Mucosa of stomach (tissue), 1 donor: ENCODE measurements around the gene CAPZB.
A peak's percentile ranks its signal among the peaks of the same experiment; 100 is the strongest.

Experiments
- H3K27me3 ChIP-seq: one replicate; pipeline ENCODE4 v1.7.0; 2013; ENCODE audit warnings: mild to moderate bottlenecking, low read length; ENCODE audit not compliant: control insufficient read depth, insufficient read depth
- H3K36me3 ChIP-seq: one replicate; pipeline ENCODE4 v1.7.0; 2013; ENCODE audit warnings: low read length; ENCODE audit not compliant: control insufficient read depth, insufficient read depth
- H3K4me1 ChIP-seq: one replicate; pipeline ENCODE4 v1.7.0; 2013; ENCODE audit warnings: mild to moderate bottlenecking, low read length; ENCODE audit not compliant: control insufficient read depth, insufficient read depth
- H3K4me3 ChIP-seq: one replicate; pipeline ENCODE4 v1.7.0; 2013; ENCODE audit warnings: low read length
- H3K9ac ChIP-seq: one replicate; pipeline ENCODE4 v1.7.0; 2013; ENCODE audit warnings: mild to moderate bottlenecking, low read length, moderate library complexity
- H3K9me3 ChIP-seq: one replicate; pipeline ENCODE4 v1.7.0; 2013; ENCODE audit warnings: mild to moderate bottlenecking, low read length, moderate library complexity; ENCODE audit not compliant: control insufficient read depth
- donor health status: Pancreatic carcinoma.

CAPZB gene

DNA sequence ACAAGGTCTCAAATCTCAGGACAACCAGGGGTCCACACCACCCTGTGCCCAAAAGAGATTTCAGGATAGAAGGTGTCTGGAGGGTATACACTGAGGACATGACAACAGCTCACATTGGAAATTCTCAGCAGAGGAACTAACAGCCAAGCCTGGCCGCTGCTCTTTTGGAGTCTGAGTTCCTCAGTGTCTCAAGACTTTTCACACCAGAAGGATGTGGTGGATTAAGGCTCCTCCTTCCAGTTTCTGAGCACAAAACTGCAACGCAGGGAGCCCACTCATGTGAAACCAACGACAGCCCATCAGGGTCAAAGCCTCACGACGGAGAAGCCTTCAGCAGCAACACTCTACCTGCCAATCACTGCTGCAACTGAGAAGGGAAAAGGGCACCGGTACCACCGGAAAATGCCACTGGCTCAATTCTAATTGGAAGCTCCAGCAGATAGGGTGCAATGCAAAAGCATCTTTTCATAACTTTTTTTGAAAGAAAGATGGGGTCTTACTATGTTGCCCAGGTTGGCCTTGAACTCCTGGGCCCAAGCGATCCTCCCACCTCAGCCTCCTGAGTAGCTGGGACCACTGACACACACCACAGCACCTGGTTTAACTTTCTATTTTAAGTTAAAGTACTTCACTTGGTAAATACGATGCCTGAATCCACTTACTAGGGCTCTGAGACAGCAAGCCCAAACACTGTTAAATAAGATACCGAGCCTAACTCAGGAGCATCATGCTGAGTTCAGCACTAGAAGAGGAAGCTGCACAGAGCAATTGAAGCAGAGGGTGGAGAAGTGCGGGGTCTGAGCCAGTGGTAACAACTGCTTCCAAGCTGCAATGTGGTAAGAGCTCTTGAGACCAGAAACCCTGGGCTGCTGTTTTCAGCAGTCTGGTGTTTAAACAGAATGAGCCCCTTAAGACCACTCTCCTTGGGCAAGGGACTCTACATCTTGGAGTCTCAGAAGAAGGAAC, 7.8 kb downstream of the CAPZB start:
- Histone ChIP-seq H3K9ac (peak overlapping the region; percentile 23), H3K4me1 (peaks cover 76% of the 10 kb centered on the region), H3K4me3 (no peak overlapping the region), H3K9me3 (no peaks in the 10 kb centered on the region), H3K36me3 (no peaks in the 10 kb centered on the region), H3K27me3 (no peaks in the 10 kb centered on the region)

DNA sequence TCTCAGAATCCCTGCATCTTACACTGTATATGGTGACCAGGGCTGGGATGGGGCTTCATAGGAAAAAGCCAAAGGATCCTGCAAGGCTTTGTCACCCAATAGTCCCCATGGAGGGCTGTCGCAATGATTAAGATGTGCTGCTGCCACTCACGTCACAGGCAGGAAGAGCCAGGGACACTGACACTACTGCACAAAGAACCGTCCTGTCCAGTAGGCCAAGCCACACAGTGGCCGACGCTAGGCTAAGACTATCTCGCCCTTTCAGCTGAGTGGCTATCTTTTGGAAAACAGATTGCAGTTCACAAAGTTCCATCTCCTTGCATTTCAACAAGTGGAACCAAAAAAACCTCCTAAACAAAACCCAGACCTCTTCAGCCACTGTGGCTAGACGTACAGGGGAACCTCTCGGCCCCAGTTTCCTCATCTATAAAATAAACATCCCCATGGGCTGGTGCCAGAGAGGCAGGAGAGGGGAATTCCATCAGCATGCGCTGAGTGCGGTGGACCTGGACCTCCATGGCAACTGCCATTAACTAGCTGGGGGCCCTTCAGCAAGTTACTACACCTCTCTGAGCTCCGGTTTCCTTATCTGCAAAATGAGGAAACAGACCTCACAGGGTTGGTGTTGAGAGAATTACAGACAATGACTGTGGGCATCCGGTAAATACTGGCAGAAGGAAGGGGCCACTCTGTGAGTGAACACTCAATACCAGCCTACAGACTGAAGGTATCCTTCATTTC, 8.7 kb downstream of the CAPZB start:
- H3K4me3 ChIP-seq = no peak overlapping the region
- H3K9ac ChIP-seq = peak overlapping the region; percentile 23
- H3K36me3 ChIP-seq = no peaks in the 10 kb centered on the region
- H3K9me3 ChIP-seq = no peaks in the 10 kb centered on the region
- H3K4me1 ChIP-seq = peaks cover 77% of the 10 kb centered on the region
- H3K27me3 ChIP-seq = no peaks in the 10 kb centered on the region

DNA sequence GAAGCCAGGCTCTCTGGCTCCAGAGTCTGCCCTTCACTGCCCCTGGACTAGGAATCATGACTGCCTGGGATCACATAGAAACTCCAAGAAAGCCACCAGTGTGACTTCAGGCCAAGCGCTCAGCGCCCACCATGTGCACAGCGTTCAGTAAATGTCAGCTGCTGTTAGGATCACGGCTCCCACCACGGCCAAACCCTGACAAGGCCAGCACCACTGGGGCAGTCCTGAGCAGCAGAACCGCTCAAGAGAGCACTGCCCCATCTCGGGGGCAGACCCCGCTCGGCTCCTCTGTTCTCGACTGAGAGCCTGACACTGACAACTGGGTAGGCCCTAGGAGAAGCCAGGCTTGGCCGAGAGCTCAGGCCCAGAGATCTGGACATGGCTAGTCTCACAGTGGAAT, 10.0 kb downstream of the CAPZB start:
- Histone ChIP-seq H3K36me3 (no peaks in the 10 kb centered on the region), H3K4me1 (peaks cover 75% of the 10 kb centered on the region), H3K4me3 (no peak overlapping the region), H3K9ac (no peak overlapping the region), H3K27me3 (no peaks in the 10 kb centered on the region), H3K9me3 (no peaks in the 10 kb centered on the region)

DNA sequence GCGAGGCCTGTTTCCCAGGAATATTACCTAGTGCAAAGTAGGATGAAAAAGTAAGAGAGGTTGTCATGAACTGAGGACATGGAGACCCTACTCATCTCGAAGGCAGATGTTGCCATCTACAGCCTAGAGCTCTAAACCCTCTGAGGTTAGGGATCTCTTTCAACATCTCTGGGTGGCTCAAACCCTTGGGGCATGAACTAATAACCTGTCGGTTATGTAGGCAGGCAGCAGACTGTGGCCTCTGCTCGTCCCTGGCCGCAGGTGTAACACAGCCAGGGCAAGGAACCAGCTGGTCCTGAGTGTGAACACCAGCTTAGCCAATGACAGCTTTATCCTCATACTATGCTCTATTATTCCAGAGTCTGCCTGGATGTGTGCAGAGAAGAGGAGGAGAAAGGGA, 13.2 kb downstream of the CAPZB start:
- no peaks in the 10 kb centered on the region for H3K36me3 ChIP-seq
- peaks cover 75% of the 10 kb centered on the region for H3K4me1 ChIP-seq
- H3K9me3 ChIP-seq = no peaks in the 10 kb centered on the region
- H3K4me3 ChIP-seq = no peak overlapping the region
- no peaks in the 10 kb centered on the region for H3K27me3 ChIP-seq
- H3K9ac ChIP-seq = peak overlapping the region; percentile 44

DNA sequence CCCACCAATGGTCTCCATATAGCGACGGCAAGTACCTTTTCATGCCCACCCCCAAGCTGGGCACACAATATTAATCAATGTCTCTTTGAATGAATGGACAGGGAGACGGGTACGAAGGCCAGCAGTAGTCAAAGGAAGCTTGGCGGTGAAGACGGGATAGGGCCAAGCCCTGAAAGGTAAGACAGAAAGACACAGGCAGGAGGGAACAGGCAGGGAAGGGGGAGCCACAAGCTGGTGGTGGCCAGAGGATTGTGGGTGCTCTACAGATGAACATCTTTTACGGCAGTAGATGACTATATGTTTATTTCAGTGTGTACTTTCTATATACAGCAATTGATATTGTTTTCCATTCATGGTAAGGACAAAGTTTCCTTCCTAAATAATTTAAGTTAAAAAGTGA, 16.3 kb downstream of the CAPZB start:
- Histone ChIP-seq H3K4me3 (peak overlapping the region; percentile 5), H3K9me3 (no peaks in the 10 kb centered on the region), H3K27me3 (no peaks in the 10 kb centered on the region), H3K4me1 (peaks cover 78% of the 10 kb centered on the region), H3K9ac (peak overlapping the region; percentile 74), H3K36me3 (no peaks in the 10 kb centered on the region)

DNA sequence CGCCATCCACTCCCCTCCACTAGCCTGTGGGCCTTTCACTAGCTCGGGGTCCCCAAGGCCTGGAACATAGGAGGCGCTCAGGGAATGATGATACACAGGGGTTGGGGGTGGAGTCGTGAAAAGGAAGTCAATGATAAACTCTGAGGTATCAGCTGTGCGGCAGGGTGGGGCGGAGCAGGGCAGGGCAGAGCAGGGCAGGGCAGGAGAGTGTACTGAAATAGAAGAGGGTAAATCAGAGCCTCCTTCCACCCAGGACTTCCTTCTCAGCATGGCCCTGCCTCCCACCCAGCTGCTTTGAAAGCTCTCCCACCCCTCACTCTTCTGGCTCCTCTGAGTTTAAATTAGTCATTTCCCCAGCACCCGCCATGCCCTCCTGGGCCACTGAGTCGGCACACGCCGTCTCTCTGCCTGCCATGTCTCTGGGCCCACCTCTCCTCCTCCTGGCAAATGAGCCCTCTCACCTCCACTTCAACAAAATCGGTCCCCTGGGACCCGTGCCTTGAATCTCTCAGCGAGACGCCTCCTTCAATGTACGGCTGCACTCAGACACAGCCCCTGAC, 16.9 kb downstream of the CAPZB start:
- Histone ChIP-seq H3K9ac (peak overlapping the region; percentile 74), H3K4me3 (peak overlapping the region; percentile 5), H3K9me3 (no peaks in the 10 kb centered on the region), H3K36me3 (no peaks in the 10 kb centered on the region), H3K27me3 (no peaks in the 10 kb centered on the region), H3K4me1 (peaks cover 80% of the 10 kb centered on the region)

DNA sequence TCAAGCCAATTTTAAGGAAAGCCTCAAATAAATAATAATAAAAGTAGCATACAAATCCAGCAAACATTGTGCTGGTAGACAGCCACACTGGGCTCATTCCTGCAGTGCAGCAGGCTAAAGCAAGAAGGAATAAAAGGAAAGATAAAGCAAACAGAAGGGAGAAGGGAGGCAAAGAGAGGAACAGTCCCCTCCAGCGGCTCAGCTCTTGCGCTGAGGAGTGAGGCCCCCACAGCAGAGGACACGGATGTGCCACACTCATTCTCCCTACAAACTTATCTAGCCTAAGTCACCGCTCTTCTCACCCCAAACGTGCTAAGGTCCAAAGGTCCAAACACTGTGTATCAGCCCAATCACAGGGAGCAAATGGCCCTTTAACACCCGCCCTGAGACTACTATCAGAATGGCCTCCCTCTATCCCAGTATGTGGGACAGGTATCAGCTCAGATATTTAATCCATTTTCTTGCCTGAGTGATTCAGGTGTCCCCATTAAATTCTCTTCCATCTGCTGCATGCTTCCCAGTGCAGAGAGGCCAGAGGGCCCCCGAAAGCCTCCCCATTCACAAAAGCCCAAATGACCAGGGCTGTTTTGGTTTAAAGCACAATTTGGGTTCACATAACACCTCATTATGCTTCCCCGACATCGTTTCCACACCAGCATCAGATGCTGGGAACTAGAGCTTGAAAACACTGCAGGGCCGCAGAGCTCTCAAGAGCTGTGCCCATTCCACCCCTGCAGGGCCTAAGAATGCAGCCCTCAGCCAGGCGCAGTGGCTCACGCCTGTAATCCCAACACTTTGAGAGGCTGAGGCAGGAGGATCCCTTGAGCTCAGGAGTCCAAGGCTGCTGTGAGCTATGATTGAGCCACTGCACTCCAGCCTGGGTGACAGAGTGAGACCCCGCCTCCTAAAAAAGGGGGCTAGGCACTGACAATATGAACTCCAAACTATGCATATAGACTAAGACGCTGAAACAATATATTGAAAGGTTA, 17.8 kb downstream of the CAPZB start:
- no peaks in the 10 kb centered on the region for H3K27me3 ChIP-seq
- H3K9ac ChIP-seq = peak overlapping the region; percentile 74
- H3K9me3 ChIP-seq = no peaks in the 10 kb centered on the region
- H3K4me1 ChIP-seq = peaks cover 90% of the 10 kb centered on the region
- no peaks in the 10 kb centered on the region for H3K36me3 ChIP-seq
- no peak overlapping the region for H3K4me3 ChIP-seq

DNA sequence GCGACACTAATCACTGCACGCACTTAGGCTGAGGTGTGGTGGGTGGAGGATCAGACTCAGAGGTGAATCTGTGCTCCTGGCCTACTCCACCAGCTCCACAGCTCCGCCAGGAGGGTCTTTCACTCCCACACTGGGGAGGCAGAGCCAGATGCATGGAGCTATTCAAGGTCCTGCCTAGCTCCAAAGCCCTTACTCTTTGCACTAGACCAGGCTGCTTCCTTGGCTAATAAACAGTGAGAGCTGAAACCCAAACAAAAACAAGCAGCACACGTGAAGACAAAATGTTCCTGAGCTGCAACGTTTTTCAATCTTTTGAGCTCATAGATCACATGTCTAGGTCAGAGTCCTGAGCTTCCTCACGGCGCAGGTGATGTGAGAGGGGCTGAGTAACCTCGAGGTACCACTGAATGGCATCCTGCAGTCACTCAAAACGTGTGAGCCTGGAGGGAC, 19.2 kb downstream of the CAPZB start:
- no peaks in the 10 kb centered on the region for H3K27me3 ChIP-seq
- no peaks in the 10 kb centered on the region for H3K9me3 ChIP-seq
- no peak overlapping the region for H3K9ac ChIP-seq
- H3K4me3 ChIP-seq = no peak overlapping the region
- no peaks in the 10 kb centered on the region for H3K36me3 ChIP-seq
- peaks cover 88% of the 10 kb centered on the region for H3K4me1 ChIP-seq

DNA sequence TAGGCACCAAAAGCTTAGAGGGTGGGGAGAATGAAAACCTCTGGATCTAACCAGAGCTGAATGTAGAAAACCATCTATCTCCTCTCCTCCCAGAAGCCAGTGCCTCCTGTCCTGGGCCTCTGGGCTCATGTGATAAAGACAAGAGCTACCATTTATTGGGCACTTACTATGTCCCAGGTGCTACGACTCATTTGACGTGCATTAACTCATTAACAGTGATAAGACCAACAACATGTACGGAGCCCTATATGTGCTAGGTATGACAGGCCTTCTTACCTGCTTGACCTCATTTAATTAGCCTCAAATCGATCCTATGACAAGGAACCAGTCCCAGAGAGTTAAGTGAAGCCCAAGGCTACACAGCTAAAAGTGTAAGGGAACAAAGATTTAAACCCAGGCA, 19.7 kb downstream of the CAPZB start:
- Histone ChIP-seq H3K27me3 (no peaks in the 10 kb centered on the region), H3K4me3 (no peak overlapping the region)

DNA sequence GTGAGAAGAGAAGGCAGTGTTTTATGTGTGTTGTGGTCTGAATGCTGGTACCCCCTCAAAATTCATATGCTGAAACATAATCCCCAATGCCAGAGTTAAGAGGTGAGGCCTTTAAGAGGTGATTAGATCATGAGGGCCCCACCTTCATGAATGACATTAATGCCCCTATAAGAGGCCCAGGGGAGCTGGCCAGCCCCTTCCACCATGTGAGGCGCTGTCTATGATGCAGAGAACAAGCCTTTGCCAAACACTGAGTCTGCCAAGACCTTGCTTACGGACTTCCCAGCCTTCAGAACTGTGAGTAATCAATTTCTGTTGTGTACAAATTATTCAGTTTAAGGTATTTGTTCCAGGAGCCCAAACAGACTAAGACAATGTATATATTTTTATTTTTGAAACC, 20.2 kb downstream of the CAPZB start:
- Histone ChIP-seq H3K27me3 (no peaks in the 10 kb centered on the region), H3K36me3 (no peaks in the 10 kb centered on the region), H3K9me3 (no peaks in the 10 kb centered on the region), H3K4me1 (peaks cover 80% of the 10 kb centered on the region), H3K4me3 (no peak overlapping the region), H3K9ac (no peak overlapping the region)

More for the DNA sequence above, 19.7 kb downstream of the CAPZB start:
- Histone ChIP-seq H3K9me3 (no peaks in the 10 kb centered on the region), H3K9ac (no peak overlapping the region), H3K36me3 (no peaks in the 10 kb centered on the region), H3K4me1 (peaks cover 85% of the 10 kb centered on the region)

DNA sequence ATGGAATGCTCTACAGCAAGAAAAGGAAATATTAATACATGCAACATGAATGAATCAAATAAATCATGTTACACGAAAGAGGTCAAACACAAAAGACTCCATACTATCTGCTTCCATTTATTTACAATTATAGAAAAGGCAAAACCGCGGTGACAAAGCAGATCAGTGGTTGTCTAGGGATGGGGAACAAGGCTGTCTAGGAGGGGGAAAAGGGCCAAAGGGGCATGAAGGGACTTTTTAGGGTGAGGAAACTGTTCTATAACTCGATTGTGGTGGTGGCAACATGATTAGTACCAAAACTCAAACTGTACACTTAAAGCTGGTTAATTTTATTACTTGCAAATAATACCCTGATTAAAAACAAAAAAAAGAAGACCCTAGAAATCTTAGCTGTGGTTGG, 20.6 kb downstream of the CAPZB start:
- Histone ChIP-seq H3K4me3 (no peak overlapping the region), H3K27me3 (no peaks in the 10 kb centered on the region), H3K4me1 (peaks cover 76% of the 10 kb centered on the region), H3K9me3 (no peaks in the 10 kb centered on the region), H3K36me3 (no peaks in the 10 kb centered on the region), H3K9ac (no peak overlapping the region)
